HepG2 (cell line): ENCODE data around the gene C1orf159. TPM values are rescaled to one million over a fixed set of nuclear protein-coding genes. Genes with fewer than 3 reads are reported as not detected.

Experiments used
- ATAC-seq: fragments of 200-7000 bp; cut with Tn5 transposase; 3 replicates; pipeline ENCODE4 v1.9.1; 2020; ENCODE audit warnings: mild to moderate bottlenecking, moderate library complexity
- BruUV-seq: library from RNA; stranded (reverse); fragments of 400-500 nt; replicated peaks from 2 replicates; lab custom pipeline; 2021; lab: Mats Ljungman, UMichigan
- CTCF ChIA-PET: fragments of 300-600 bp; formaldehyde crosslinking; extraction: SDS; loops from one replicate; lab custom pipeline; 2021; ENCODE audit warnings: low total read pairs, inconsistent platforms, low intra/inter-chr PET ratio; lab: Yijun Ruan, JAX
- POLR2A ChIA-PET: fragments of 350-600 bp; sonication (Branson Sonifier 250); formaldehyde crosslinking; loops from one replicate; lab custom pipeline; 2020; ENCODE audit warnings: antibody characterized with exemption, inconsistent platforms; lab: Yijun Ruan, JAX
- DNase-seq: peaks from one replicate; pipeline ENCODE4 v3.0.0-alpha.2; 2015; ENCODE audit warnings: low spot score
- FAIRE-seq: peaks from 3 replicates; lab custom pipeline; 2011; peaks lifted over from hg19 to GRCh38; lab: Jason Lieb, UNC
- H2AFZ ChIP-seq: one replicate; pipeline ENCODE4 v1.6.1; 2011; ENCODE audit warnings: low read length, inconsistent platforms
- H3K27ac ChIP-seq: fragments of 300-600 bp; 3 replicates; pipeline ENCODE4 v1.8.0; 2011; ENCODE audit warnings: mixed run types, mild to moderate bottlenecking, mixed read lengths, low read length, inconsistent platforms; ENCODE audit not compliant: insufficient read depth; ENCODE audit errors: extremely low read length
- H3K27me3 ChIP-seq, 2 experiments: fragments of 200-600 bp in 1 of 2; 2 replicates in 1 of 2; 3 replicates in 1 of 2; pipeline versions ENCODE4 v1.6.0 to v1.8.0; 2011; ENCODE audit warnings: low read length in 2 of 2, mild to moderate bottlenecking in 2 of 2, moderate library complexity in 2 of 2, inconsistent platforms in 1 of 2; ENCODE audit not compliant: insufficient read depth in 2 of 2, control insufficient read depth in 1 of 2
- H3K36me3 ChIP-seq, 2 experiments: fragments of 200-600 bp in 1 of 2; replicated peaks in 1 of 2; 2 replicates in 1 of 2; 3 replicates in 1 of 2; pipeline versions ENCODE4 v1.5.1 to v1.8.0; 2011; ENCODE audit warnings: low read length in 2 of 2, inconsistent platforms in 1 of 2; ENCODE audit not compliant: insufficient read depth in 2 of 2, control insufficient read depth in 1 of 2
- H3K4me1 ChIP-seq: 2 replicates; pipeline ENCODE4 v1.5.1; 2012; ENCODE audit warnings: low read length, inconsistent platforms; ENCODE audit not compliant: insufficient read depth
- H3K4me2 ChIP-seq: 2 replicates; pipeline ENCODE4 v1.6.0; 2011; ENCODE audit warnings: low read depth, low read length, inconsistent platforms
- H3K4me3 ChIP-seq, 3 experiments: fragments of 200-600 bp in 1 of 3; sonication (generic), shearing (Covaris generic) in 1 of 3; replicated peaks in 1 of 3; 2 replicates each; pipeline ENCODE4 v1.5.1; 2011 to 2016; ENCODE audit warnings: low read length in 3 of 3, inconsistent platforms in 2 of 3, low read depth in 2 of 3, mild to moderate bottlenecking in 2 of 3, control low read depth in 1 of 3, mixed read lengths in 1 of 3; ENCODE audit not compliant: insufficient read depth in 1 of 3
- H3K79me2 ChIP-seq: one replicate; pipeline ENCODE4 v1.6.1; 2011; ENCODE audit warnings: low read length, inconsistent platforms; ENCODE audit not compliant: insufficient read depth
- H3K9ac ChIP-seq: 2 replicates; pipeline ENCODE4 v1.6.0; 2011; ENCODE audit warnings: mild to moderate bottlenecking, low read depth, low read length, inconsistent platforms; ENCODE audit not compliant: insufficient read depth
- H3K9me3 ChIP-seq: 2 replicates; pipeline ENCODE4 v1.5.1; 2012; ENCODE audit warnings: mild to moderate bottlenecking, low read length
- H4K20me1 ChIP-seq: 2 replicates; pipeline ENCODE4 v1.6.0; 2011; ENCODE audit warnings: inconsistent platforms, mild to moderate bottlenecking, low read length, moderate library complexity; ENCODE audit not compliant: insufficient read depth
- CAMTA2 ChIP-seq: sonication (generic); formaldehyde crosslinking; IDR thresholded peaks from 2 replicates; pipeline ENCODE4 v1.4.0; 2020; ENCODE audit warnings: mild to moderate bottlenecking, missing genetic modification reagents, borderline replicate concordance
- FOXP1 ChIP-seq, 2 experiments: fragments of 450-650 bp in 1 of 2; IDR thresholded peaks; 2 replicates each; pipeline ENCODE4 v1.6.1; 2017 to 2018; ENCODE audit warnings: antibody characterized with exemption in 1 of 2
- GATAD2A ChIP-seq: IDR thresholded peaks from 2 replicates; pipeline ENCODE4 v1.6.1; 2016
- HBP1 ChIP-seq: IDR thresholded peaks from 2 replicates; pipeline ENCODE4 v1.6.1; 2016; ENCODE audit warnings: low read depth, control low read depth
- HDAC6 ChIP-seq: fragments of 200-600 bp; sonication (generic); IDR thresholded peaks from 2 replicates; pipeline ENCODE4 v1.7.0; 2017; ENCODE audit warnings: mild to moderate bottlenecking, antibody characterized with exemption, low read length, low read depth
- HIVEP1 ChIP-seq: sonication (generic); formaldehyde crosslinking; IDR thresholded peaks from 2 replicates; pipeline ENCODE4 v1.4.0; 2020; ENCODE audit warnings: mild to moderate bottlenecking, missing genetic modification reagents
- HNF1A ChIP-seq, 2 experiments: sonication (generic) in 1 of 2; formaldehyde crosslinking in 1 of 2; IDR thresholded peaks; 2 replicates each; pipeline versions ENCODE4 v1.4.0 to v1.6.1; 2016 to 2020; ENCODE audit warnings: borderline replicate concordance in 1 of 2, low read depth in 1 of 2, mild to moderate bottlenecking in 1 of 2, missing genetic modification reagents in 1 of 2
- IRF2 ChIP-seq: IDR thresholded peaks from 2 replicates; pipeline ENCODE4 v1.6.1; 2018; ENCODE audit warnings: missing genetic modification reagents, missing compliant biosample characterization
- JUN ChIP-seq: sonication (generic); formaldehyde crosslinking; IDR thresholded peaks from 2 replicates; pipeline ENCODE4 v1.4.0; 2020; ENCODE audit warnings: mild to moderate bottlenecking, missing genetic modification reagents
- RFX1 ChIP-seq: fragments of 450-650 bp; IDR thresholded peaks from 2 replicates; pipeline ENCODE4 v1.6.1; 2017
- RFX5 ChIP-seq: IDR thresholded peaks from 2 replicates; pipeline ENCODE4 v1.6.1; 2011; ENCODE audit warnings: low read depth, low read length, improper control_type of control experiment
- ZBTB39 ChIP-seq: sonication (generic); formaldehyde crosslinking; IDR thresholded peaks from 2 replicates; pipeline ENCODE4 v1.5.0; 2020; ENCODE audit warnings: missing genetic modification reagents
- ZKSCAN1 ChIP-seq: fragments of 150-350 bp; IDR thresholded peaks from 2 replicates; pipeline ENCODE4 v1.6.1; 2014; ENCODE audit warnings: low read length
- ZNF816 ChIP-seq: sonication (generic); formaldehyde crosslinking; IDR thresholded peaks from 2 replicates; pipeline ENCODE4 v1.8.0; 2022; ENCODE audit warnings: missing genetic modification reagents, mild to moderate bottlenecking, borderline replicate concordance
- WGBS: methylation state at CpG from one replicate; pipeline ENCODE4 v1.1.6; 2017; ENCODE audit warnings: low lambda C conversion rate; 5-methylcytosine and 5-hydroxymethylcytosine counted together
- in situ Hi-C: cut with HindIII; loops from 2 replicates; pipeline ENCODE4 v1.10.0; 2017; ENCODE audit warnings: low pct_unique_long_range_greater_than_20kb; ENCODE audit not compliant: extremely low pct_ligation_motif_present
- intact Hi-C: fragments of 100-400 bp; cut with micrococcal nuclease; formaldehyde crosslinking; loops from one replicate; pipeline ENCODE4 v1.10.0; 2022; ENCODE audit not compliant: unreplicated experiment
- polyA plus RNA-seq, 8 experiments: library from polyadenylated mRNA; depleted of rRNA in 3 of 8; stranded (reverse) in 7 of 8; unstranded in 1 of 8; fragments of >200 nt; fragmentation: Illumina TruSeq in 4 of 8; extraction: Trizol in 4 of 8; gene quantifications; 2 replicates each; pipeline versions ENCODE4 v1.2.1 to v1.2.3, GENCODE V29; 2011 to 2016; ENCODE audit warnings: low read depth in 4 of 8, missing spikeins in 1 of 8, mixed read lengths in 1 of 8; ENCODE audit not compliant: insufficient read depth in 1 of 8
- total RNA-seq, 5 experiments: library from RNA; depleted of rRNA; stranded (reverse); fragments of >200 nt; fragmentation: Illumina TruSeq; extraction: Trizol; gene quantifications; 2 replicates each; pipeline ENCODE4 v1.2.3, GENCODE V29; 2016; ENCODE audit warnings: low read depth in 1 of 5

Gene C1orf159
- total and polyA plus RNA-seq, 2 of the 13 experiments (the other 11 are each of a cell fraction or from before 2014, with no cell fraction given): 3.8 to 6.7 TPM

- TF ChIP-seq HNF1A (IDR thresholded peaks at IDR 0.05; ENCODE audit: low read depth): no peak
- TF ChIP-seq HNF1A (CRISPR knock-in tag; IDR thresholded peaks at IDR 0.05; ENCODE audit: borderline replicate concordance): no peak
Measured at GRCh38 chr1:1116701-1117468, 996 bp upstream of the C1orf159 start (continued).

- FAIRE-seq (no peak), DNase-seq (no peak), ATAC-seq (no peak)
- Histone ChIP-seq H3K36me3 (peaks cover 5 to 7% of the 10 kb centered on the region in 2 experiments; a peak in 3 of 5 replicates), H3K9ac (peak overlapping the region; percentile 68; the same call in 1 of the 2 replicates), H3K27ac (no peak overlapping the region), H2AFZ (no peak overlapping the region), H3K79me2 (peaks cover 6% of the 10 kb centered on the region), H3K4me1 (peaks cover 23% of the 10 kb centered on the region), H3K9me3 (peaks cover 10% of the 10 kb centered on the region), H3K27me3 (peaks cover 7 to 31% of the 10 kb centered on the region in 2 experiments; a peak in 4 of 5 replicates), H4K20me1 (no peaks in the 10 kb centered on the region), H3K4me2 (peak overlapping the region; percentile 70), H3K4me3 (peak overlapping the region; percentile 72 to 83 (median 73); a peak in 5 of 6 replicates)
- CTCF ChIA-PET: no interaction called here
- intact Hi-C loops (no loop called here), in situ Hi-C loops (no loop called here)
- POLR2A ChIA-PET: interaction anchor here (1.3 to 1.9 kb wide), 3 partner anchors 10 to 116 kb away, joined by 5 to 9 read pairs (median 6); no protein-coding TSS in a partner anchor
- WGBS: 34% methylated on average over 17 of the region's 41 CpGs
- no TSS peak for BruUV-seq
- TF ChIP-seq HBP1 (no peak), GATAD2A (CRISPR knock-in tag) (no peak), JUN (CRISPR knock-in tag) (no peak), RFX1 (no peak), ZBTB39 (CRISPR knock-in tag) (no peak), ZKSCAN1 (no peak), CAMTA2 (CRISPR knock-in tag) (no peak), FOXP1 (IDR thresholded peaks at IDR 0.05) (no peak), FOXP1 (CRISPR knock-in tag; IDR thresholded peaks at IDR 0.05) (no peak), RFX5 (no peak), ZNF816 (CRISPR knock-in tag) (no peak), IRF2 (CRISPR knock-in tag) (no peak), HDAC6 (no peak), HIVEP1 (CRISPR knock-in tag) (no peak)
Measured at GRCh38 chr1:1115136-1115785, 628 bp downstream of the C1orf159 start.
